GM18519 (cell line): ENCODE data around the gene ZYG11B.
"Not testable (repeated sequence)": the region's sequence is repeated elsewhere in the genome, so short reads cannot be mapped to it uniquely, and the experiment has no call there.

ENCODE experiments used
- ATAC-seq: cut with Tn5 transposase; IDR thresholded peaks from one replicate; pipeline ENCODE4 v1.9.1; 2021; ENCODE audit warnings: mild to moderate bottlenecking, moderate library complexity; ENCODE audit not compliant: unreplicated experiment, low FRiP score

ZYG11B gene

GRCh38 chr1:52839175-52839574, 112.9 kb downstream of the ZYG11B start:
- ATAC-seq: not testable (repeated sequence)

GRCh38 chr1:52842643-52843310, 116.5 kb downstream of the ZYG11B start, which contains the start of gene ZYG11A:
TSS of gene ZYG11A (plus strand) at chr1:52842760. CDS start at chr1:52842884, 124 bp downstream.
- no peak for ATAC-seq

- not testable (repeated sequence) for ATAC-seq
Observed at GRCh38 chr1:52845119-52845518, 118.9 kb downstream of the ZYG11B start.

- ATAC-seq: no peak
Observed at GRCh38 chr1:52848423-52848822, 122.2 kb downstream of the ZYG11B start.

- no peak for ATAC-seq
Observed at GRCh38 chr1:52850951-52851350, 124.7 kb downstream of the ZYG11B start.

GRCh38 chr1:52852854-52853253, 126.6 kb downstream of the ZYG11B start:
- no peak for ATAC-seq

GRCh38 chr1:52855584-52855983, 129.3 kb downstream of the ZYG11B start:
- ATAC-seq: no peak

GRCh38 chr1:52856026-52856425, 129.8 kb downstream of the ZYG11B start:
- no peak for ATAC-seq

- ATAC-seq: no peak
Observed at GRCh38 chr1:52857443-52857842, 131.2 kb downstream of the ZYG11B start.

GRCh38 chr1:52862666-52863458, 136.6 kb downstream of the ZYG11B start:
- ATAC-seq: no peak

GRCh38 chr1:52867087-52867863, 141.0 kb downstream of the ZYG11B start:
- peak; percentile 90 for ATAC-seq

- ATAC-seq: not testable (repeated sequence)
Observed at GRCh38 chr1:52869727-52870126, 143.5 kb downstream of the ZYG11B start.

- ATAC-seq: no peak
Observed at GRCh38 chr1:52876843-52877242, 150.6 kb downstream of the ZYG11B start.
